KMS-11 (cell line): ENCODE measurements around the gene OXSR1.

ENCODE experiments used
- H2AFZ ChIP-seq: fragments of 200-600 bp; sonication (generic); 2 replicates; pipeline ENCODE4 v1.6.1; 2016; ENCODE audit warnings: antibody characterized with exemption, mixed run types, low read depth
- H3K27ac ChIP-seq: fragments of 200-600 bp; sonication (generic); 2 replicates; pipeline ENCODE4 v1.6.1; 2016; ENCODE audit warnings: mild to moderate bottlenecking, mixed run types
- H3K27me3 ChIP-seq: fragments of 200-600 bp; sonication (generic); 2 replicates; pipeline ENCODE4 v1.6.1; 2017; ENCODE audit warnings: mild to moderate bottlenecking, low read depth, mixed run types, moderate library complexity; ENCODE audit not compliant: insufficient read depth
- H3K36me3 ChIP-seq: fragments of 200-600 bp; sonication (generic); 2 replicates; pipeline ENCODE4 v1.6.1; 2017; ENCODE audit warnings: mild to moderate bottlenecking, mixed run types; ENCODE audit not compliant: insufficient read depth
- H3K4me1 ChIP-seq: fragments of 200-600 bp; sonication (generic); 2 replicates; pipeline ENCODE4 v1.6.1; 2016; ENCODE audit warnings: mild to moderate bottlenecking, low read depth, mixed run types; ENCODE audit not compliant: poor library complexity, severe bottlenecking
- H3K4me2 ChIP-seq: fragments of 200-600 bp; sonication (generic); 2 replicates; pipeline ENCODE4 v1.7.0; 2016; ENCODE audit warnings: mild to moderate bottlenecking, mixed run types
- H3K4me3 ChIP-seq: fragments of 200-600 bp; sonication (generic); IDR thresholded peaks from 2 replicates; pipeline ENCODE4 v1.6.1; 2017; ENCODE audit warnings: low read depth, low read length, mixed read lengths; ENCODE audit not compliant: insufficient read depth
- H3K79me2 ChIP-seq: fragments of 200-600 bp; sonication (generic); 2 replicates; pipeline ENCODE4 v1.6.1; 2016; ENCODE audit warnings: low read depth, mixed run types; ENCODE audit not compliant: insufficient read depth
- H3K9ac ChIP-seq: fragments of 200-600 bp; sonication (generic); 2 replicates; pipeline ENCODE4 v1.6.1; 2016; ENCODE audit warnings: mild to moderate bottlenecking, mixed run types
- H4K20me1 ChIP-seq: fragments of 200-600 bp; sonication (generic); 2 replicates; pipeline ENCODE4 v1.6.1; 2016; ENCODE audit warnings: mild to moderate bottlenecking, mixed run types; ENCODE audit not compliant: insufficient read depth
- CTCF ChIP-seq: fragments of 200-600 bp; sonication (generic); conservative IDR thresholded peaks from 2 replicates; pipeline ENCODE4 v1.6.1; 2017; ENCODE audit warnings: low read depth, mild to moderate bottlenecking, antibody characterized with exemption, low read length, moderate library complexity, mixed read lengths

Gene OXSR1

GRCh38 chr3:38136777-38137614, 28.3 kb upstream of the OXSR1 start, which contains the start of gene ACAA1:
ACAA1 (minus strand) TSS chr3:38137127; CDS start chr3:38137035, 92 bp downstream.
- Histone ChIP-seq H2AFZ (peak within 1 kb of the TSS; percentile 81), H3K79me2 (no peaks in the 10 kb centered on the region), H3K4me2 (peak within 1 kb of the TSS; percentile 76), H3K27me3 (no peaks in the 10 kb centered on the region), H3K36me3 (no peaks in the 10 kb centered on the region), H3K9ac (peak within 1 kb of the TSS; percentile 58; the same call in 1 of the 2 replicates), H3K27ac (no peak within 1 kb of the TSS), H4K20me1 (no peaks in the 10 kb centered on the region), H3K4me1 (peaks cover 5% of the 10 kb centered on the region), H3K4me3 (no peak within 1 kb of the TSS)
- TF ChIP-seq CTCF: no peak

- Histone ChIP-seq H4K20me1 (no peaks in the 10 kb centered on the region), H3K79me2 (no peaks in the 10 kb centered on the region)
Measured at GRCh38 chr3:38137615-38138348, 27.6 kb upstream of the OXSR1 start.

GRCh38 chr3:38138349-38139190, 26.8 kb upstream of the OXSR1 start, which contains the start of gene MYD88:
MYD88 (plus strand) TSS chr3:38138661; CDS start chr3:38138701, 40 bp downstream.
- no peaks in the 10 kb centered on the region for H3K27me3 ChIP-seq
- peaks cover 5% of the 10 kb centered on the region for H3K4me1 ChIP-seq
- H3K27ac ChIP-seq: no peak within 1 kb of the TSS
- no peaks in the 10 kb centered on the region for H4K20me1 ChIP-seq
- H3K4me2 ChIP-seq: peak within 1 kb of the TSS; percentile 76
- peak within 1 kb of the TSS; percentile 81 for H2AFZ ChIP-seq
- H3K79me2 ChIP-seq: no peaks in the 10 kb centered on the region
- no peaks in the 10 kb centered on the region for H3K36me3 ChIP-seq
- TF ChIP-seq CTCF: no peak
- peak within 1 kb of the TSS; percentile 51; the same call in 1 of the 2 replicates for H3K9ac ChIP-seq
- H3K4me3 ChIP-seq: peak within 1 kb of the TSS; percentile 61

More at GRCh38 chr3:38137615-38138348, 27.6 kb upstream of the OXSR1 start:
- H2AFZ ChIP-seq: peak overlapping the region; percentile 81
- no peaks in the 10 kb centered on the region for H3K36me3 ChIP-seq
- no peak for TF ChIP-seq CTCF
- peak overlapping the region; percentile 51; the same call in 1 of the 2 replicates for H3K9ac ChIP-seq
- H3K27ac ChIP-seq: no peak overlapping the region
- H3K4me1 ChIP-seq: peaks cover 5% of the 10 kb centered on the region
- peak overlapping the region; percentile 76 for H3K4me2 ChIP-seq
- no peak overlapping the region for H3K4me3 ChIP-seq
- no peaks in the 10 kb centered on the region for H3K27me3 ChIP-seq

GRCh38 chr3:38139191-38139590, 26.1 kb upstream of the OXSR1 start:
- H3K4me3 ChIP-seq: no peak overlapping the region
- H3K27me3 ChIP-seq: no peaks in the 10 kb centered on the region
- H3K36me3 ChIP-seq: no peaks in the 10 kb centered on the region
- H2AFZ ChIP-seq: peak overlapping the region; percentile 81
- TF ChIP-seq CTCF: no peak
- H3K9ac ChIP-seq: no peak overlapping the region; the same call in 1 of the 2 replicates
- peak overlapping the region; percentile 76 for H3K4me2 ChIP-seq
- no peaks in the 10 kb centered on the region for H4K20me1 ChIP-seq
- no peak overlapping the region for H3K27ac ChIP-seq
- no peaks in the 10 kb centered on the region for H3K79me2 ChIP-seq
- peaks cover 5% of the 10 kb centered on the region for H3K4me1 ChIP-seq
